IPS-18c (cell line): ENCODE data around the gene TRMT61A.
"Not testable (repeated sequence)": the region's sequence is repeated elsewhere in the genome, so short reads cannot be mapped to it uniquely, and the experiment has no call there.

ENCODE experiments used
- H3K4me3 ChIP-seq: 2 replicates; pipeline ENCODE4 v1.7.0; 2013; ENCODE audit warnings: low read depth, mild to moderate bottlenecking, low read length, moderate library complexity; ENCODE audit not compliant: insufficient read depth
- H3K9me3 ChIP-seq: one replicate; pipeline ENCODE4 v1.6.1; 2013; ENCODE audit warnings: mild to moderate bottlenecking, low read length, moderate library complexity; ENCODE audit not compliant: control insufficient read depth, insufficient read depth

Gene TRMT61A

DNA sequence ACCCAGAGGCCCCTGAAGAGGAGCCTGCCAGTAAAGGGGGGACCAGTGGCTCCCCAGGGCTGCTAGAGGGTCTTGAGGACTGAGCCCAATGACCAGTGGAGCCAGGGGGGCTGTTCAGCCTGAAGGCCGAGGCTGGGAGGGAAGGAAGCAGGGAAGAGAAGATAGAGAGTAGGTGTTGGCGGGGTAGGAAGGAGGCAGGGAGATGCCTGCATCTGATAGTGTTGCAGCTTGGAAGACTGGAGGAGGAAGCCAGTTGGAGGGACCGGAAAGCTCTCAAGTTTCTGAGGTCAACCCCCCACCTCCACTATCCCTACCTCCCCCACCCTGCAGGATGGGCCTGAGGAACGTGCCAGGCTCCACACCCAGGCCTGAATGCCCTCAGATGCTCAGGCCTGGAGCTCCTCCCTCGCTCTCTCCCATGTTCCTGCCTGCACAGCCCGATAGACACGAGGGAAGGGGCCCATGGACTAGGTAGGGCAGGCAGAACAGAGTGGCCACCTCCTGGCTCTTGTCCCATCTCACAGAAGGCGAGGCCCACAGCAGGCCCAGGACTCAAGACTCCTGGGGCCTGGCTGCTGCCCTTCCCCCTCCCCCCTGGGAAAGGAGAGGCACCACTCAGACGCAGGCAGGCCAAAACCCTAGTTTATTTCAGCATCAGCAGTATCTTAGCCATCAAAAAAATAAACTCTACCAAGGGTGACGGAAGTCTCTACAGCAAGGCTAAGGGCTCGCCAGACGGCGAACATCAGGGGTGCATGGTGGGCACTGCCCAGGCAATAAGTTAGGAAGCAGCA, 9.8 kb upstream of the TRMT61A start:
- H3K4me3 ChIP-seq, result no peak overlapping the region
- H3K9me3 ChIP-seq, result peaks cover 2% of the 10 kb centered on the region

DNA sequence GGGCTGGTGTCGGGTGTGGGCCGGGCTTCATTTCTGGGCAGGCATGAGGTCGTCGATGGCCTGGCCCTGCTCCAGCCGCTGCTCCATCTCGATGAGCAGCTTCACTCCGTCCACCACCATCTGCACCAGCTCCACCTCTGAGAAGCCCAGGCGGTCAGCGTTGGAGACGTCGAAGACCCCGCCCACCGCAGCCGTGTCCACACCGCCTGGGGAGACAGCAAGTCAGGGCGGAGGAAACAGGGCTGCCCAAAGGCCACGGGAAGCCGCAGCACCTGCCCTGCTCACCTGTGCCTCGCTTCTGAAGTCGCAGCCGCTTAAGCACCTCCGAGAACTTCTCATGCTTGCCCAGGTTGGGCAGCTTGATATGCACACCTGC, 9.2 kb upstream of the TRMT61A start:
- Histone ChIP-seq H3K4me3 (no peak overlapping the region), H3K9me3 (peaks cover 2% of the 10 kb centered on the region)

DNA sequence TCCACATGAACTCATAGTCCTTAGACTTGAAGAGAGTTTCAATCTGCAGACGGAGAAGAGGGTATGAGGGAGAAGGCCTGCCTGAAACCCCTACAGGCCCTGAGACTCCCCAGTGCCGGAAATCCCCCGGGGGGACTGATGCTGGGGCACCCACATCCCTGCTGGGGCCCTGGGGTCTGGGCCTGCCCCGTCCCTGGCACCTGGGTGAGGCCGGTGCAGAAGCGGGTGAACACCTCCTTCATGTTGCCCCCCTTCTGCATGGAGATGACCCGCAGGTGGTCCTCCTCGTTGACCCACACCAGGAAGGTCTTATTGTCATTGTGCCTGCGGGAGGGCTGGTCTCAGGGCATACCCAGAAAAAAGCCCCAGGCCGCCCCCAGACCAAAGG, 8.7 kb upstream of the TRMT61A start:
- peaks cover 2% of the 10 kb centered on the region for H3K9me3 ChIP-seq
- H3K4me3 ChIP-seq, result no peak overlapping the region

DNA sequence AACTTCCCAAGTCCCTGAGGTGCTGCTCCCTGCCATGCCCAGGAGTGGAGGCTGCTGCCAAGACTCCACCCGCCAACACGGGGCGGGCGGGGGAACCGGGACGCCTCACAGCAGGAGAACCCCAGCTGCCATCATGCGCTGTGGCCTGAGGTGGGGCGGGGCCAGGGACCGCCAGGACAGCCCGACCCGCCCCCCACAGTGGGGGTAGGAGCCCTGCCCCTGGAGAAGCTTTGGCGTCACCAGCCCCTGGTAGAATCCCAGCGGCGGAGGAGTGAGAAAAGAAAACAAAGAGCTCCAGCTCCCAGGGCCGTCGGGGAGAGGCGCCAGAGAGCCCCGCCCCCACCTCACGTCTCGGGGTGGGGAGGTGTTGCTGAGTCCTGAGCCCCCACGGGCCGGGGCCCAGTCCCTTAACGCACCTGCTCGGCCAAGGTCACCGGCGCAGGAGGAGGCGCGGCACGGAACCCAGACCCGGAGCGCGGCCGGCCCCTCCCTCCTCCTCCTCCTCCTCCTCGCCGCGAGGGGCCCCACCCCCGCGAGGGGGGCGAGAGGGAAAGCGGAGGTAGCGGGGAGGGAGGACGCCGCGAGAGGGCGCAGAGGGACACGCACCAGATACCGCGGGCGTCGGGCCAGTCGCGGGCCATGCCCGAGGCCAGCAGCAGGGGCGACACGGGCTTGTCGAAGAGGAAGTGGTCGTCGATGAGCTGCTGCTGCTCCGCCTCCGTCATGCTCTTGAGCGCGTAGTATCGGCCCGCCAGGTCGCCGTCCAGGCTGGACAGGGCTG, 8.1 kb upstream of the TRMT61A start:
- peaks cover 2% of the 10 kb centered on the region for H3K9me3 ChIP-seq
- H3K4me3 ChIP-seq, result peak overlapping the region; percentile 85

DNA sequence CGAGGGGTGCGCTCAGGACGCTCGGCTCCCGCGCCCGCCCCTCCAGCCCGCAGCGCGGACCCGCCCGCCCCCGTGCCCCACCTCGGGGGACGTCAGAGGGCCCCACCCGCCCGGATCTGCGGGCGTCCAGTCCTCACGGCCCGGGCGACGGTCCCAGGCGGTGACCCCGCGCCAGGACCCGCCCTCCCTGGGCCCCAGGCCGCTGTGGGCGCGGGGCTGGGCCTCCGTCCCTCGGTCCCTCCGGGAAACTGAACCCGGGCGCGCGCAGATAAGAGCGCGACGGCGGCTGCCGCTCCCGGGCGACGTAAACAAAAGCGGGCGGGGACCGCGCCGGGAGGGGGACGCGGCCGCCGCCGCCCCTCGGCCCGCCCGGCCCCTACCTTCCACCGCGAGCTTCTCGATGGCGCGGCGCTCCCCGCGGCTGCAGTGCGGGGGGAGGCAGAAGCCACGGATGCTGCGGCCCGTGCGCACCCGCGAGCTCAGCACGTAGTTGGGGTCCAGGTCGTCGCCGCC, 7.5 kb upstream of the TRMT61A start:
- H3K9me3 ChIP-seq, result peaks cover 2% of the 10 kb centered on the region
- H3K4me3 ChIP-seq, result peak overlapping the region; percentile 85

DNA sequence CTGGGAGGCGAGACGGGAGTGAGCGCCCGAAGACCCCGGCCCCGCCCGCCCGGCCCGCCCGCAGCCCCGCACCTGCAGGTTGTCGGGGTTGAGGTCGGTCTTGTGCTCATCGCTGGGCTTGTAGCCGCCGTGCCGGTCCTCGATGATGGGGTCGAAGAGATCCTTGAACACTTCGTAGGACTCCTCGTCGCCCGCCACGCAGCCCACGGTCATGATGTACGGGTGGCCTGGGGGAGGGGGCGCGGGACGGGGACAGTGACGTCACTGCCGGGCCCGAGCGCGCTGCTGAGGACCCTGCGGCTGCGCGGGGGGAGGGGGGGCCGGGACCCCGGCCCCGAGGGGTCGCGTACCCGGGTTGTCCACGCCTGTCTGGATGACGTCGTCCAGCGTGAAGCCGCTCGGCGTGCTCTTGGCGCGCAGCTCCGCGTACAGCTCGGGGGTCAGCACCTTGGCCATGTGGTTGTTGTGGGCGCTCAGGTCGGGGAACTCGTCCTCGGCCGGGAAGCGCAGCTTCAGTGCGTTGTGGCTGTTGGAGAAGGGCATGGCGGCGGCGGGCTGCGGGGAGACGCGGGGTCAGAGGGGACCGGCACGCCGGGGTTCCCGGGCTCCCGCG, 6.9 kb upstream of the TRMT61A start:
- Histone ChIP-seq H3K9me3 (peaks cover 2% of the 10 kb centered on the region), H3K4me3 (peak overlapping the region; percentile 85)

DNA sequence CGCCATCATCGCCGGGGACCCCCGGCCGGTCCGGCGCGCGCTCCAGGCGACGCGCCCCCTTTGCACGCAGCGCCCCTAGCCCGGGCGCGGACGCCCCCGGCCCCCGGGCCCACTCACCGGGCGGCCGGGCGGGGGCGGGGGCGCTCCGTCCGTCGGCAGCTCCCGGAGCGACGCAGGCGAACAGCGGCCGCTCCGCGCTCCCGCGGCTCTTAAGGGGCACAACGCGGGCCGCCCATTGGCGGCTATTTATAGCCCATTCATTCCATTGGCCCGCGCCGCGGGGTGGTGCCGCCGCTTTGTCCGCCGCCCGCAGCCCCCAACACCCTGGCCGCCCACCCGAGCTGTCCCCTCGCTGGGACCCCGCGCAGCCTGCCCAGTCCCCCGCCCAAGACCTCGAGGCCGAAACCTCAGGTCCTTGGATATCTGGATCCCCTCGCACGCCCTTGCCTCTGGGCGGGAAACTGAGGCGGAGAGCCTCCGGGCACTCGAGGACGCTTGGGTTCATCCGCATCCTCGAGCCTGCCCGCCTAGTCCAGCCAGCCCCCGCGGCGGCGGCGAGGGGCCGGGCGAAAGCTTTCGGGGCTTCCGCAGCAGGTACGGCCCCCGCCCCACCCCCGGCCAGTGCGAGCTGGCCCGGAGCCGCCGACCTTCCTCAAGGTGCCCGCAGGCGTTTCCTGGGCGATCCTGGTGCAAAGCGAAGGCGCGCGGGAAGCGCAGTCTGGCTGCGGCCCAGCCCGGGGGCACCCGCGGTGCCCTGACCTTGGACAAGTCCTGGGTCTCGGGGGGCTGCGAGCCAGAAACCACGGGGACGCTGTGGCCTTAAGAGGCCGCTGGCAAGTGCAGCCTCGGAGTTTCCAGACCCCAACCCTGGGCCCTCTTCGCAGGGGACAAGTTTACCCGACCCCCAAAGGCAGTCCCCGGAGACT, 6.1 kb upstream of the TRMT61A start, which contains the start of gene CKB:
CKB (minus strand) TSS at position 182 of the 926 bp plus-strand sequence. CDS start 337 bp downstream, outside the sequence.
- Histone ChIP-seq H3K9me3 (peaks cover 2% of the 10 kb centered on the region), H3K4me3 (peak within 1 kb of the TSS; percentile 85)

DNA sequence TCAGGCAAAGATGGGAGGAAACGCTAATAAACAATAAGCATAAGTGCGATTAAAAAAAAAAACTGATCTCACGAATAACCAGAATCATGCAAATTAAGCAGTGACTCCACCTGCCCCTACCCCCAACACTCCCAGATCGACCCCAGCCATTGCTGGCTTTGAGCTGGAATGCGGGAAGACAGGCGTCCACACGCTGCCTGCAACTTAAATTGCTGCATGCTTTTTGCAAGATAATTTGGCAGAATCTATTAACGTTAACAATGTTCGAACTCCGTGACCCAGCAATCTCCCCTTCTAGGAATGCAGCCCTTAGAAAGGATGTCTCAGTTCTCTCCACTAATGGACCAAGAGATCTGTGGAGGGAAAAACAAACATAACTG, 5.4 kb upstream of the TRMT61A start:
- Histone ChIP-seq H3K9me3 (peaks cover 2% of the 10 kb centered on the region), H3K4me3 (peak overlapping the region; percentile 60; the same call in 1 of the 2 replicates)

DNA sequence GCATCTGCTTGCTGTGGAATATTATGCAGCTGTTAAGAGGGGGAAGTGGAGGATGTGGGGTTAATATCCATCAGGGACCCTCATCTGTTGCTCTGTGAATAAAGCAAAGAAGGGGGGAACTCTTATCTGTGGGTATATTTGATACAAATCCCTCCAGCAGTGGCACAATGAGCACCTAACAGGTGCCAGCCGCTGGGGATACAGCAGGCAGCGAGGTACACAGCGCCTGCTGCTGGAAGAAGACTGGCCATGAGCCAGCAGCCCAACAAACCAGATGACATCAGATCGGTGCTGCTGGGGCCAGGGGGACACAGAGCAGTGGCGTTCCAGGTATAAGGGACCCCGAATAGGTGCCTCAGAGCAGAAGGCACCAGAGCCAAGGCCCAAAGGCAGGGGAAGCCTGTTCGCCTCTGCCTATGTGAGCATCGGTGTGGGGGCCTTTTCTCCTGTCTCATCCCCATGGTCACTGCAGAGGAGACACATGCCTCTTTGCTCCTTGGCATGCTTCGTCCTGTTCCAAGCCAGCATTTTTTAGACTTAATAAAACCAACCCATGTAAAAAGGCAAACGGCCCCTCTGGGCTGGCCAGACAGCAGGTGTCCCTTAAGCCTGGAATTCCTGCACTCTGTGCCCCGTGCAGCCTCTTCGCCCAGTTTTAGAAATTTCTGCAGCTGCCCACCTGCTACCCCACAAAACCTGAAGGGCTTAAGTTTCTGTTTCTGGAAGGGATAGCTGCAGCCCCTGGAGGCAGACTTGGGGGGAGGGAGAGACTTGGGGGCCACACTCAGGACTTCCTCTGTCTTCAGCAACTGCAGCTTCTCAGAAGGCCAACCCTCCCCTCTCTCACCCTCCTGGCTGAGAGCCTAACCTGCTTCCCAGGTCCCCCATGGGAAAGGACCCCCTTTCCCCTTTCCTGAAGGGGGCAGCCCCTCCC, 4.7 kb upstream of the TRMT61A start:
- no peak overlapping the region for H3K4me3 ChIP-seq
- peaks cover 2% of the 10 kb centered on the region for H3K9me3 ChIP-seq

DNA sequence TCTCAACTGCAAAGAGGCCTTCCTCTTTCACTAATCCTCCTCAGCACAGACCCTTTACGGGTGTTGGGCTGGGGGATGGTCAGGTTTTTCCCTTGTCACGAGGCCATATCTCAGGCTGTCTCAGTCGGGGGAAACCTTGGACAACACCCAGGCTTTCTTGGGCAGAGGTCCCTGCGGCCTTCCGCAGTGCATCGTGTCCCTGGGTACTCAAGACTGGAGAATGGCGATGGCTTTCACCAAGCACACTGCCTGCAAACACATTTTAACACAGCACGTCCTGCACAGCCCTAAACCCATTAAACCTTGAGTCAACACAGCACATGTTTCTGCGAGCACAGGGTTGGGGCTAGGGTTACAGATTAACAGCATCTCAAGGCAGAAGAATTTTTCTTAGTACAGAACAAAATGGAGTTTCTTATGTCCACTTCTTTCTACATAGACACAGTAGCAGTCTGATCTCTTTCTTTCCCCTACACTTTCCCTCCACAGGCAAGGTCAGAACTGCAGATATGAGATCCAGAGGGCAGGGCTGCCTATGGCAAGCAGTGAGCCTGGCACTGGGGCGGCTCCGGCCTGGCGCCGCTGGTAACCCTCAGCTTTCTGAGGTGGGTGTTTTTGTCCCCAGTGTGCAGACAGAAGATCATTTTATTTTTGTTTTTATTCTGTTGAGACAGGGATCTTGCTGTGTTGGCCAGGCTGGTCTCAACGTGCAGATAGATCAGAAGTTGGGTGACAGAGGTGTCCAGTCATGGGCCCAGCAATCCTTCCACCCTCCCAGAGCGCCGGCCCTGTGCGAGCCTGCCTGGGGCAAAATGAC, 3.4 kb upstream of the TRMT61A start:
- not testable (repeated sequence) for H3K4me3 ChIP-seq, H3K9me3 ChIP-seq

DNA sequence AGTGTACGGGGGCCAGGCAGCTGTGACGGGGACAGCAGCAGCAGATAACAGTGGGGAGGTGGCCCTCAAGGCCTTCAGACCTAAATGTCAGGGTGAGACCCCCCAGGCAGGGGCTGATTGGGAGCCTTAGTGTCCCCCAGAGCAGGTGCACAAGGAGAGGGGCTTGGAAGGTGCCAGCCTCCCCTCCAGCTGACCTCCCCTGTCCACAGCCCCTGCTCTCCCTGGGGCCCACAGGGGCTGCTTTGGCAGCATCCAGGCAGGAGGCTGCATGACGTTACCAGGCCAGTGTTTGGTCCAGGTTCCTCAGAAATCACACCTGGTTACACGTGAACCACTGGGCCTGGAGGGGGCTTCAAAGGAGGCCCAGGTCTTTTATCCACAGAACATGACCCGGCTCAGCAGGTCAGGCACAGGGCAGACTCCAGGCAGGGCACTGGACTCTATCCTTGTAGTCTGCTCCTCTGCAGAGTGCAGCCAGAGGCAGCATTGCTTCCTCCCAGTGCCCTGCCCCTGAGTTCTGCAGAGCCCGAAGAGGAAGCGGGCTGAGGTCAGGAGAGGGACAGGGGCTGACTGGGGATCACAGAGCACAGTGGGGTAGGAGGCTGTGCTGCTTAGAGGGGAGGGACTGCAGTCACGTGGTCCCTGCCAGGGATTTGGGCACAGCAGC, 2.6 kb upstream of the TRMT61A start:
- Histone ChIP-seq H3K9me3 (no peaks in the 10 kb centered on the region), H3K4me3 (no peak overlapping the region)

DNA sequence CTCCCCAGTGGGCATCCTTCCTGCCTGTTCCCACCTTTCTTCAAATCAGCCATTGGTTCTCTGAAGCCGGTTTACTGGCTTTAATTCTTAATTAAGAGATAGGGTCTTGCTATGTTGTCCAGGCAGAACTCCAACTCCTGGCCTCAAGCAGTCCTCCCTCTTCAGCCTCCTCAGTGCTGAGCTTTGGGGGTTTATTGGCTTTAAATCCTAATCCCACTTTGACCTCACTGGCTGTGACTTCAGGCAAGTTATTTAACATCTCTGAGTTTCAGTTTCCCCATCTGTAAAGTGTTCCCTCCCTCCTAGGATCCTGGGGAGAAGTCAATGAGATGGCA, 2.1 kb upstream of the TRMT61A start:
- no peaks in the 10 kb centered on the region for H3K9me3 ChIP-seq
- no peak overlapping the region for H3K4me3 ChIP-seq

DNA sequence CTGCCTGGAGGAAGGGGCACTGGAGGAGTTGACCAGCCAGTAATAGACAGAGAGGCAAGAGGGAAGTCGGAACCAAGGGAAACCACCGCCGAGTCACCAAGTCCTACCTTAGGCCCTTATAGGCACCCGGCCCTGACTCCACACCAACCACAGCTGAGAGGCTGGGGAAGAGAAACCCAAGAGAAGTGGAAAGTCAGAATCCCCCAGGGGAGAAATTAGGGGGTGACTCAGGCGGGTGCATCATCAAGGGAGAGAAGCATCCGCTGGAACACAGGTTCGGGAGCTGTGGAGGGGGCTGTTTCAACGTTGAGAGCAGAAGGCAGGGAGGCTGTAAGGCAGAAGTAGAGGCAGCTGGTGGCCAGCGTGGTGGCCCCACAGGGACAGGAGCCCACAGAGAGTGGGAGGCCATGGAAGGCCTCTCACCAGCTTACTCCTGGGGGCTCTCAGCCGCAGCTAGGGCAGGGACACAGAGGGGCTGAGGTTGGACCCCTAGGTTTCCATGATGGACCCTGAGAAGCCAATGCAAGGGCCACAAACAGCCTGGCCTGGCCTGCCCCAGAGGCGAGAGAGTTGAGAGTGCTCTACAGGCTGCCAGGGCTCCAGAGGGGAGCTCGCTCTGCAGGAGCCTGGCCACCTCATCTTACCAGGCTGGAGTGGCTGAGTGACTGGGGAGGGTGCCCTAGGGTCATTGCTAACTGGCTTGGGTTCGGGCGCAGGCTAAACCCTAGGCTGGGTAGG, 1.4 kb upstream of the TRMT61A start:
- H3K4me3 ChIP-seq, result no peak overlapping the region
- H3K9me3 ChIP-seq, result no peaks in the 10 kb centered on the region

DNA sequence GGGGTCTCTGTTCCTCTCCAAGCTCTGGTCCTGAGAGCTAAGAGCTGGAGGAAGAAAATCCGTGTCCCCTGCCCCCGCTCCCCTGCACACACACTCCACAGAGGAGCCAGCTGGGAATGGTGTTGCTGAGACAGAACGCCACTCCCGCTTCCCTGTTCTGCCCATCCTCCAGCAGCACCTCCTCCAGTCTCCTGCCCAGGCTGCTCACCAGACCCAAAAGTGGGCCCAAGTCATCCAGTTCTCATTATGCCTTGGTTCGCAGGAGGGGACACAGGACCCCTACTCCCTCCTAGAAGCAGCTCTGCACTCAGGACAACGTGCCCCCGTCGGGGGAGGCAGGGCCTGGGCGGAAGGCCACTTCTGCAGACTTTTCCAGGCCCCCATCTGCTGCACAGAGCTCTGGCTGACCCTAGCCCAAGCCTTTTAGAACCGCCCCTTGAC, 830 bp upstream of the TRMT61A start:
- peak overlapping the region; percentile 70; the same call in 1 of the 2 replicates for H3K4me3 ChIP-seq
- H3K9me3 ChIP-seq, result no peaks in the 10 kb centered on the region
